ENCODE measurements around the gene KRT71. TPM values are rescaled to one million over a fixed set of nuclear protein-coding genes. Genes with fewer than 3 reads are reported as not detected.
A peak's percentile ranks its signal among the peaks of the same experiment; 100 is the strongest.

Gene KRT71
- total RNA-seq, 1 experiment from 2014 or later = not detected

DNA sequence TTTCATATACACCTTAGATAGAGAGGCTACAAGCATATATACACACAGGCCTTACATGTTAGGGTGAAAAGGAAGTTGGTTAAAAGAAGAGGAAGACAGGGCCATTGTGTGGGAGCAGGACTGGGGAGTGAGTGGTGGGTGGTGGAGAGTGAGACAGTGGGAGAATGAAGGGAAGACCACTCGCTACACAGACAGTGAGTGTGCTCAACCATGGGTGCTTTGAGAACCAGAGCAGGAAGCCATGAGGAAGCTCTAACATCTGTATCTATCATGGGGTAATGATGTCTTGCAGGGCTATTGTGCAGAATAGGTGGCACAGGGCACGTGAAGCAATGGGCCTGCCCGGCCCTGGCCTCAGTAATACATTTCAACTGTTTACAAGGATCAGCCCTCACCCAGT is 32.1 kb upstream of the KRT71 start:
- Histone ChIP-seq H3K27ac (ENCODE audit: low read length) (no peak overlapping the region), H3K9ac (ENCODE audit: low read length) (no peak overlapping the region), H3K36me3 (ENCODE audit: low read depth, low read length) (no peaks in the 10 kb centered on the region), H2AFZ (ENCODE audit: low read length) (no peak overlapping the region), H3K79me2 (ENCODE audit: low read length) (no peaks in the 10 kb centered on the region), H3K27me3 (ENCODE audit: low read length) (no peaks in the 10 kb centered on the region), H3K4me2 (ENCODE audit: low read length) (no peak overlapping the region), H3K9me2 (replicated peaks; ENCODE audit: low read length) (no peaks in the 10 kb centered on the region), H4K20me1 (ENCODE audit: low read length) (no peaks in the 10 kb centered on the region), H3K9me3 (ENCODE audit: low read length) (no peaks in the 10 kb centered on the region), H3K4me3 (ENCODE audit: low read length) (no peak overlapping the region), H3F3A (ENCODE audit: low read length, unreplicated experiment) (no peaks in the 10 kb centered on the region), H3K4me1 (ENCODE audit: insufficient read depth, low read length) (peaks cover 8% of the 10 kb centered on the region; the same call in 1 of the 2 replicates)
- CTCF ChIA-PET = no interaction called here
- no TSS peak for BruUV-seq (replicated peaks)
- no peak for TF ChIP-seq EZH2phosphoT487 (IDR thresholded peaks at IDR 0.05; ENCODE audit: borderline replicate concordance, low read length)
- TF ChIP-seq, protein P1, sequence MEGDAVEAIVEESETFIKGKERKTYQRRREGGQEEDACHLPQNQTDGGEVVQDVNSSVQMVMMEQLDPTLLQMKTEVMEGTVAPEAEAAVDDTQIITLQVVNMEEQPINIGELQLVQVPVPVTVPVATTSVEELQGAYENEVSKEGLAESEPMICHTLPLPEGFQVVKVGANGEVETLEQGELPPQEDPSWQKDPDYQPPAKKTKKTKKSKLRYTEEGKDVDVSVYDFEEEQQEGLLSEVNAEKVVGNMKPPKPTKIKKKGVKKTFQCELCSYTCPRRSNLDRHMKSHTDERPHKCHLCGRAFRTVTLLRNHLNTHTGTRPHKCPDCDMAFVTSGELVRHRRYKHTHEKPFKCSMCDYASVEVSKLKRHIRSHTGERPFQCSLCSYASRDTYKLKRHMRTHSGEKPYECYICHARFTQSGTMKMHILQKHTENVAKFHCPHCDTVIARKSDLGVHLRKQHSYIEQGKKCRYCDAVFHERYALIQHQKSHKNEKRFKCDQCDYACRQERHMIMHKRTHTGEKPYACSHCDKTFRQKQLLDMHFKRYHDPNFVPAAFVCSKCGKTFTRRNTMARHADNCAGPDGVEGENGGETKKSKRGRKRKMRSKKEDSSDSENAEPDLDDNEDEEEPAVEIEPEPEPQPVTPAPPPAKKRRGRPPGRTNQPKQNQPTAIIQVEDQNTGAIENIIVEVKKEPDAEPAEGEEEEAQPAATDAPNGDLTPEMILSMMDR (conservative IDR thresholded peaks at IDR 0.05; ENCODE audit: low read depth, low read length) = no peak
- TF ChIP-seq EZH2 (IDR thresholded peaks at IDR 0.05; ENCODE audit: low read length, unreplicated experiment) = no peak
- DNase-seq (no peak), ATAC-seq (no peak)
- POLR2A ChIA-PET (ENCODE audit: unreplicated experiment) = no interaction called here
- intact Hi-C loops (cut with micrococcal nuclease) = loop anchor here (10.0 kb wide), 1 partner anchor 400 kb away; no protein-coding TSS in a partner anchor

DNA sequence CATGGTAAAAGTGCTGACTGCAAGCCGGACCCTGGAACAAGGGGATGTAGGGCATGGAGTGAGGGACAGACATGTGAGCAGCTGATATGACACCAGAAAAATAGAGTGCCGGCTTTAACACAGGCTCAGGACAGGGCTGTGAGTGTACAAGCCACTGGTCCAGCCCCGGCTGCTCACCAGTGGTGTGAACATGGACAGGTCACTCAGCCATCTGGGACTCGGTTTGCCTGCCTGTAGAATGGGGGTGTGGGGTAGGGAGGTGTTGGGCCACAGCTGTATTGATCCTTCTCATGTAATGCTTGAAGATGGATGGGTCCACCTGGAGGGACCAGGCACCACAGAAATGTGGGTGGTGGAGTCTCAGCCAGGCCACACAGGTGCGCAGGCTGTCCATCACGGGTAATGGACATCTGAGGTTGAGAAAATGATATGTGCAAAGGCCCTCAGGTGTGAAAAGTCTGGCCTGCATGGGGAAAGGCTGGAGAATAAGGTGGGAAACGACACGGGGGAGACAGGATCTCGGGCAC is 31.3 kb upstream of the KRT71 start:
- Histone ChIP-seq H3K4me2 (ENCODE audit: low read length) (no peak overlapping the region), H3K27me3 (ENCODE audit: low read length) (no peaks in the 10 kb centered on the region), H3K36me3 (ENCODE audit: low read depth, low read length) (no peaks in the 10 kb centered on the region), H2AFZ (ENCODE audit: low read length) (no peak overlapping the region), H3K4me1 (ENCODE audit: insufficient read depth, low read length) (peaks cover 8% of the 10 kb centered on the region; the same call in 1 of the 2 replicates), H3K79me2 (ENCODE audit: low read length) (no peaks in the 10 kb centered on the region), H3F3A (ENCODE audit: low read length, unreplicated experiment) (no peaks in the 10 kb centered on the region), H3K9me2 (replicated peaks; ENCODE audit: low read length) (no peaks in the 10 kb centered on the region), H4K20me1 (ENCODE audit: low read length) (no peaks in the 10 kb centered on the region), H3K9ac (ENCODE audit: low read length) (no peak overlapping the region), H3K27ac (ENCODE audit: low read length) (no peak overlapping the region), H3K9me3 (ENCODE audit: low read length) (no peaks in the 10 kb centered on the region), H3K4me3 (ENCODE audit: low read length) (no peak overlapping the region)
- TF ChIP-seq EZH2phosphoT487 (IDR thresholded peaks at IDR 0.05; ENCODE audit: borderline replicate concordance, low read length) = no peak
- TF ChIP-seq, protein P1 (conservative IDR thresholded peaks at IDR 0.05; ENCODE audit: low read depth, low read length) = no peak
- no peak for TF ChIP-seq EZH2 (IDR thresholded peaks at IDR 0.05; ENCODE audit: low read length, unreplicated experiment)
- DNase-seq (no peak), ATAC-seq (no peak)
- no TSS peak for BruUV-seq (replicated peaks)
- intact Hi-C loops (cut with micrococcal nuclease) = loop anchor here (10.0 kb wide), 1 partner anchor 401 kb away; no protein-coding TSS in a partner anchor
- POLR2A ChIA-PET (ENCODE audit: unreplicated experiment) = no interaction called here
- CTCF ChIA-PET = interaction anchor here (0.6 kb wide), 1 partner anchor 287 kb away, joined by 3 read pairs; no protein-coding TSS in a partner anchor

DNA sequence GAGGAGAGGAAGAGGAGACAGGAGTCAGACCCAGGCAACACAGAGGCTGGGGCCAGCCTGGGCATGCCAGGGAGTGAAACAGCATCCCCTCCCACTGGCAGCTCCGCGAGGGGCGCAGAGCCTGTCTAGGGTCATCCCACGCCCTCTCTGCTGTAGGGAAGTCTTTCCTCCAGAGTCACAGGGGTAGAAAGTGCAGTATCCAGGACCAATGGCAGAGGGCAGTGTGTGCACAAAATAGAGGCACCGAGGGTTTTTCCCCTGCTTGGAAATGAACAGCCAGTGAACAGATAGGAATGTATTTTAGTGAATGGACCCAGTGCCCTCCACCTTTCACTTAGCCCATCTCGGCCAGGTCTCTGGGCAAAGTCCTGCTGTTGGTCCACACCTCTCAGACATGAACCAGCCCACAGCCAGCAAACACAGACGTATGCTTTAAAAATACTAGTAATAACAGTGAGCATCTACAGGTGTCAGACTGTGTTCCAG is 30.1 kb upstream of the KRT71 start:
- Histone ChIP-seq H3K79me2 (ENCODE audit: low read length) (no peaks in the 10 kb centered on the region), H3K4me3 (ENCODE audit: low read length) (no peak overlapping the region), H3F3A (ENCODE audit: low read length, unreplicated experiment) (no peaks in the 10 kb centered on the region), H3K9ac (ENCODE audit: low read length) (no peak overlapping the region), H3K9me3 (ENCODE audit: low read length) (no peaks in the 10 kb centered on the region), H4K20me1 (ENCODE audit: low read length) (no peaks in the 10 kb centered on the region), H3K27ac (ENCODE audit: low read length) (no peak overlapping the region), H3K4me2 (ENCODE audit: low read length) (no peak overlapping the region), H3K9me2 (replicated peaks; ENCODE audit: low read length) (no peaks in the 10 kb centered on the region), H3K36me3 (ENCODE audit: low read depth, low read length) (no peaks in the 10 kb centered on the region), H3K4me1 (ENCODE audit: insufficient read depth, low read length) (peaks cover 8% of the 10 kb centered on the region; the same call in 1 of the 2 replicates), H3K27me3 (ENCODE audit: low read length) (no peaks in the 10 kb centered on the region), H2AFZ (ENCODE audit: low read length) (no peak overlapping the region)
- ATAC-seq (peak; percentile 77), DNase-seq (peak; percentile 78)
- TF ChIP-seq, protein P1 (conservative IDR thresholded peaks at IDR 0.05; ENCODE audit: low read depth, low read length) = peak; percentile 79
- no peak for TF ChIP-seq EZH2phosphoT487 (IDR thresholded peaks at IDR 0.05; ENCODE audit: borderline replicate concordance, low read length)
- intact Hi-C loops (cut with micrococcal nuclease) = loop anchor here (1.0 to 10.0 kb wide), 4 partner anchors 282 to 402 kb away; no protein-coding TSS in a partner anchor
- BruUV-seq (replicated peaks) = no TSS peak
- POLR2A ChIA-PET (ENCODE audit: unreplicated experiment) = no interaction called here
- CTCF ChIA-PET = interaction anchor here (0.5 to 1.8 kb wide), 2 partner anchors 282 to 287 kb away, joined by 3 to 5 read pairs; no protein-coding TSS in a partner anchor
